OCI-LY7 (cell line): ENCODE results near the gene HLA-DPA1. TPM values are rescaled to one million over a fixed set of nuclear protein-coding genes. Genes with fewer than 3 reads are reported as not detected.

ENCODE experiments used
- BruUV-seq: library from RNA; stranded (reverse); fragments of 400-500 nt; replicated peaks from 2 replicates; lab custom pipeline; 2021; lab: Mats Ljungman, UMichigan
- CTCF ChIA-PET: fragments of 300-600 bp; sonication (Branson Sonifier 250); formaldehyde crosslinking; loops from one replicate; lab custom pipeline; 2022; ENCODE audit warnings: antibody characterized with exemption; ENCODE audit not compliant: unreplicated experiment; lab: Charles Lee
- POLR2A ChIA-PET: fragments of 300-600 bp; sonication (Branson Sonifier 250); formaldehyde crosslinking; loops from one replicate; lab custom pipeline; 2022; ENCODE audit warnings: antibody characterized with exemption; lab: Charles Lee
- DNase-seq: peaks from one replicate; pipeline ENCODE4 v3.0.0-alpha.2; 2015; ENCODE audit warnings: low spot score
- H2AFZ ChIP-seq: fragments of 200-600 bp; sonication (generic), shearing (Covaris generic); 2 replicates; pipeline ENCODE4 v1.6.1; 2014; ENCODE audit warnings: mild to moderate bottlenecking, antibody characterized with exemption, low read length, moderate library complexity
- H3K27ac ChIP-seq: fragments of 200-600 bp; sonication (generic); 2 replicates; pipeline ENCODE4 v1.5.1; 2014; ENCODE audit warnings: mixed run types, low read depth, mild to moderate bottlenecking, moderate library complexity, low read length, inconsistent platforms; ENCODE audit not compliant: poor library complexity, severe bottlenecking
- H3K36me3 ChIP-seq: fragments of 200-600 bp; sonication (generic); 2 replicates; pipeline ENCODE4 v1.6.1; 2014; ENCODE audit warnings: mild to moderate bottlenecking, antibody characterized with exemption, low read length, moderate library complexity, mixed read lengths; ENCODE audit not compliant: insufficient read depth
- H3K4me1 ChIP-seq: fragments of 200-600 bp; sonication (generic); 2 replicates; pipeline ENCODE4 v1.5.1; 2014; ENCODE audit warnings: mild to moderate bottlenecking, low read length; ENCODE audit not compliant: insufficient read depth, poor library complexity, severe bottlenecking
- H3K4me2 ChIP-seq: fragments of 200-600 bp; sonication (generic); 2 replicates; pipeline ENCODE4 v1.6.1; 2014; ENCODE audit warnings: mild to moderate bottlenecking, low read length
- H3K4me3 ChIP-seq: fragments of 200-600 bp; sonication (generic); 2 replicates; pipeline ENCODE4 v1.5.1; 2014; ENCODE audit warnings: mild to moderate bottlenecking, low read depth, low read length; ENCODE audit not compliant: poor library complexity, severe bottlenecking
- H3K79me2 ChIP-seq: fragments of 200-600 bp; sonication (generic); 2 replicates; pipeline ENCODE4 v1.6.1; 2016; ENCODE audit warnings: low read depth, mild to moderate bottlenecking, low read length, moderate library complexity, mixed read lengths; ENCODE audit not compliant: insufficient read depth
- H3K9me2 ChIP-seq: fragments of 200-600 bp; sonication (generic); 2 replicates; pipeline ENCODE4 v1.6.1; 2016; ENCODE audit warnings: mild to moderate bottlenecking, low read length, mixed read lengths; ENCODE audit not compliant: insufficient read depth
- H3K9me3 ChIP-seq: fragments of 200-600 bp; sonication (generic); 2 replicates; pipeline ENCODE4 v1.6.1; 2014; ENCODE audit warnings: mild to moderate bottlenecking, mixed run types, low read length, mixed read lengths
- H4K20me1 ChIP-seq: fragments of 200-600 bp; sonication (generic); 2 replicates; pipeline ENCODE4 v1.6.1; 2014; ENCODE audit warnings: mild to moderate bottlenecking, antibody characterized with exemption, low read length, moderate library complexity, mixed read lengths; ENCODE audit not compliant: insufficient read depth
- EZH2phosphoT487 ChIP-seq: fragments of 200-600 bp; sonication (generic); IDR thresholded peaks from 2 replicates; pipeline ENCODE4 v1.6.1; 2018; ENCODE audit warnings: low read depth, borderline replicate concordance, mild to moderate bottlenecking, mixed run types, antibody characterized with exemption, low read length, moderate library complexity, mixed read lengths
- intact Hi-C: fragments of 100-400 bp; cut with micrococcal nuclease; formaldehyde crosslinking; loops from one replicate; pipeline ENCODE4 v1.10.0; 2022; ENCODE audit not compliant: unreplicated experiment
- total RNA-seq, 2 experiments: library from RNA; depleted of rRNA in 1 of 2; stranded (reverse); fragments of >200 nt in 1 of 2; shearing (Covaris generic) in 1 of 2; gene quantifications; 2 replicates each; pipeline ENCODE4 v1.2.3, GENCODE V29; 2014 to 2022
- TF ChIP-seq, protein P1 (sequence below): fragments of 200-600 bp; sonication (generic); conservative IDR thresholded peaks from 2 replicates; pipeline ENCODE4 v1.5.1; 2014; ENCODE audit warnings: mild to moderate bottlenecking, antibody characterized with exemption, low read length, moderate library complexity, mixed read lengths

The HLA-DPA1 gene
- total RNA-seq, 2 experiments from 2014 or later: 253 to 388 TPM

DNA sequence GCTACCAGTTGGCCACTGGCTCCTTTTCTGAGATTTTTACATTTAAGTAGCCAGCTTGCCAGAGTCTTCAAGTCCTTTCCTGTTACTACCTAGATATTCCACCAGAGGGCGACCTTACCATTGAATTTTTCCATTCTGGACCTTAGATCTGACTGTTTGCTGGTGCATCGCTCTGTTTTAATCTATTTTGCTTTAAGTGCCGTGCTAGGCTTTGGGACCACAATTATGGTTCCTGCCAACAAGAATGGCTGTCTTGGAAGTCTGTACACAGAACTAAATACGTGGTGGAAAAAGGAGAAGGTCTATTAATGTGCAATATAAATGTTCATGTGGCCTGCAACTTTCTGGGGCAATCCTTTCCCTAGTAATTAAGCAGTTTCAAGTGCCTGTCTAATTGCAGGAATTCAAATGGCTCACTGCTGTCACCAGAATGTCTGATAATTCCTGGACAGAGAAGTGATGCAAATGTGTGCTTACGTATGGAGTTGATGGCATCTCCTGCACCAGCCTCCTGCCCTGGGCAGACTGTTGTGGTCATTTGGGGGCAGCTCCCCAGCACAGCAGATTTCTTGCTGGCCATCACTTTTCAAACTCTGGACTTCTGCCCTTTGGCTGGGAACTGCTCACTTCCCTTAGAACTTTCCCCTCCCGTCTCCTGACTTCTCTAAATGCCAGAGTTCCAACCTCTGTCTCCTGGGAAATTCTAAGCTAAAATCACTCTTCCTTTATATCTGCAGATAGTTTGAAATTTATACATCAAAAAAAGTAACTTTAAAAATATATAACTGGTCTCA lies 58.4 kb downstream of the HLA-DPA1 start:
- TF ChIP-seq, protein P1, sequence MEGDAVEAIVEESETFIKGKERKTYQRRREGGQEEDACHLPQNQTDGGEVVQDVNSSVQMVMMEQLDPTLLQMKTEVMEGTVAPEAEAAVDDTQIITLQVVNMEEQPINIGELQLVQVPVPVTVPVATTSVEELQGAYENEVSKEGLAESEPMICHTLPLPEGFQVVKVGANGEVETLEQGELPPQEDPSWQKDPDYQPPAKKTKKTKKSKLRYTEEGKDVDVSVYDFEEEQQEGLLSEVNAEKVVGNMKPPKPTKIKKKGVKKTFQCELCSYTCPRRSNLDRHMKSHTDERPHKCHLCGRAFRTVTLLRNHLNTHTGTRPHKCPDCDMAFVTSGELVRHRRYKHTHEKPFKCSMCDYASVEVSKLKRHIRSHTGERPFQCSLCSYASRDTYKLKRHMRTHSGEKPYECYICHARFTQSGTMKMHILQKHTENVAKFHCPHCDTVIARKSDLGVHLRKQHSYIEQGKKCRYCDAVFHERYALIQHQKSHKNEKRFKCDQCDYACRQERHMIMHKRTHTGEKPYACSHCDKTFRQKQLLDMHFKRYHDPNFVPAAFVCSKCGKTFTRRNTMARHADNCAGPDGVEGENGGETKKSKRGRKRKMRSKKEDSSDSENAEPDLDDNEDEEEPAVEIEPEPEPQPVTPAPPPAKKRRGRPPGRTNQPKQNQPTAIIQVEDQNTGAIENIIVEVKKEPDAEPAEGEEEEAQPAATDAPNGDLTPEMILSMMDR: peak; percentile 94
- no peak for TF ChIP-seq EZH2phosphoT487
- Histone ChIP-seq H3K9me2 (no peaks in the 10 kb centered on the region), H3K27ac (no peak overlapping the region), H3K36me3 (no peaks in the 10 kb centered on the region), H3K4me3 (no peak overlapping the region), H3K9me3 (no peaks in the 10 kb centered on the region), H3K4me1 (peaks cover 15% of the 10 kb centered on the region), H2AFZ (peak overlapping the region; percentile 77; the same call in 1 of the 2 replicates), H3K4me2 (peak overlapping the region; percentile 38; the same call in 1 of the 2 replicates), H3K79me2 (no peaks in the 10 kb centered on the region), H4K20me1 (no peaks in the 10 kb centered on the region)
- ChIA-PET CTCF (interaction anchor here (1.2 kb wide), 1 partner anchor 43 kb away, joined by 3 read pairs; no protein-coding TSS in a partner anchor), POLR2A (interaction anchor here (0.6 to 0.9 kb wide), 3 partner anchors 57 to 107 kb away, joined by 3 to 4 read pairs (median 3); partner anchors contain the start of gene HLA-DPB1)
- DNase-seq: peak; percentile 87
- intact Hi-C loops: loop anchor here (1.0 to 5.0 kb wide), 5 partner anchors 34 to 232 kb away; no protein-coding TSS in a partner anchor
- no TSS peak for BruUV-seq

Other genes starting within 250 kb of the HLA-DPA1 start
- gene TAP2, start 234.9 kb downstream of the HLA-DPA1 start, total RNA-seq (2014; rRNA removed; shearing (Covaris generic)): 90.9 and 96.4 TPM in 2 replicates
- 108 and 132 TPM in 2 replicates for gene TAP2, start 234.9 kb downstream of the HLA-DPA1 start, total RNA-seq (2022)
- 142 and 164 TPM in 2 replicates for gene PSMB8, start 229.6 kb downstream of the HLA-DPA1 start, total RNA-seq (2014; rRNA removed; shearing (Covaris generic))
- gene PSMB8, start 229.6 kb downstream of the HLA-DPA1 start, total RNA-seq (2022): 194 and 216 TPM in 2 replicates
- gene TAP1, start 219.9 kb downstream of the HLA-DPA1 start, total RNA-seq (2014; rRNA removed; shearing (Covaris generic)): 62.1 and 85.9 TPM in 2 replicates
- 66.3 and 75.0 TPM in 2 replicates for gene TAP1, start 219.9 kb downstream of the HLA-DPA1 start, total RNA-seq (2022)
- 149 and 158 TPM in 2 replicates for gene PSMB9, start 219.5 kb downstream of the HLA-DPA1 start, total RNA-seq (2014; rRNA removed; shearing (Covaris generic))
- gene PSMB9, start 219.5 kb downstream of the HLA-DPA1 start, total RNA-seq (2022): 193 and 207 TPM in 2 replicates
- 85.1 and 98.0 TPM in 2 replicates for gene HLA-DMB, start 132.6 kb downstream of the HLA-DPA1 start, total RNA-seq (2014; rRNA removed; shearing (Covaris generic))
- 77.0 and 78.5 TPM in 2 replicates for gene HLA-DMB, start 132.6 kb downstream of the HLA-DPA1 start, total RNA-seq (2022)
- gene HLA-DMA, start 120.6 kb downstream of the HLA-DPA1 start, total RNA-seq (2014; rRNA removed; shearing (Covaris generic)): 175 and 207 TPM in 2 replicates
- gene HLA-DMA, start 120.6 kb downstream of the HLA-DPA1 start, total RNA-seq (2022): 140 TPM in 2 replicates
- 236 and 237 TPM in 2 replicates for gene BRD2, start 105.1 kb downstream of the HLA-DPA1 start, total RNA-seq (2014; rRNA removed; shearing (Covaris generic))
- gene BRD2, start 105.1 kb downstream of the HLA-DPA1 start, total RNA-seq (2022): 326 and 361 TPM in 2 replicates
- gene HLA-DOA, start 64.1 kb downstream of the HLA-DPA1 start, total RNA-seq (2014; rRNA removed; shearing (Covaris generic)): 60.3 and 78.3 TPM in 2 replicates
- 55.0 and 65.4 TPM in 2 replicates for gene HLA-DOA, start 64.1 kb downstream of the HLA-DPA1 start, total RNA-seq (2022)
- 117 and 139 TPM in 2 replicates for gene HLA-DPB1, start 2.3 kb upstream of the HLA-DPA1 start, total RNA-seq (2014; rRNA removed; shearing (Covaris generic))
- gene HLA-DPB1, start 2.3 kb upstream of the HLA-DPA1 start, total RNA-seq (2022): 74.5 and 78.5 TPM in 2 replicates
- 3.5 and 5.2 TPM in 2 replicates for gene COL11A2, start 118.8 kb upstream of the HLA-DPA1 start, total RNA-seq (2014; rRNA removed; shearing (Covaris generic))
- gene COL11A2, start 118.8 kb upstream of the HLA-DPA1 start, total RNA-seq (2022): 4.5 and 4.6 TPM in 2 replicates
- 30.6 and 32.5 TPM in 2 replicates for gene RXRB, start 127.0 kb upstream of the HLA-DPA1 start, total RNA-seq (2014; rRNA removed; shearing (Covaris generic))
- gene RXRB, start 127.0 kb upstream of the HLA-DPA1 start, total RNA-seq (2022): 47.3 and 48.5 TPM in 2 replicates
- gene SLC39A7, start 127.2 kb upstream of the HLA-DPA1 start, total RNA-seq (2014; rRNA removed; shearing (Covaris generic)): 22.9 and 29.2 TPM in 2 replicates
- 48.3 and 53.2 TPM in 2 replicates for gene SLC39A7, start 127.2 kb upstream of the HLA-DPA1 start, total RNA-seq (2022)
- gene HSD17B8, start 131.0 kb upstream of the HLA-DPA1 start, total RNA-seq (2014; rRNA removed; shearing (Covaris generic)): 11.6 and 21.4 TPM in 2 replicates
- 18.8 and 23.5 TPM in 2 replicates for gene HSD17B8, start 131.0 kb upstream of the HLA-DPA1 start, total RNA-seq (2022)
- gene RING1, start 134.9 kb upstream of the HLA-DPA1 start, total RNA-seq (2014; rRNA removed; shearing (Covaris generic)): 25.0 and 31.8 TPM in 2 replicates
- gene RING1, start 134.9 kb upstream of the HLA-DPA1 start, total RNA-seq (2022): 40.0 and 42.7 TPM in 2 replicates
- 50.4 and 53.5 TPM in 2 replicates for gene VPS52, start 198.2 kb upstream of the HLA-DPA1 start, total RNA-seq (2014; rRNA removed; shearing (Covaris generic))
- gene VPS52, start 198.2 kb upstream of the HLA-DPA1 start, total RNA-seq (2022): 73.5 and 80.3 TPM in 2 replicates
- gene RPS18, start 198.4 kb upstream of the HLA-DPA1 start, total RNA-seq (2014; rRNA removed; shearing (Covaris generic)): 7,191 and 8,620 TPM in 2 replicates
- gene RPS18, start 198.4 kb upstream of the HLA-DPA1 start, total RNA-seq (2022): 4,034 and 4,317 TPM in 2 replicates
- gene B3GALT4, start 203.5 kb upstream of the HLA-DPA1 start, total RNA-seq (2014; rRNA removed; shearing (Covaris generic)): 13.1 and 14.2 TPM in 2 replicates
- gene B3GALT4, start 203.5 kb upstream of the HLA-DPA1 start, total RNA-seq (2022): 14.1 and 17.3 TPM in 2 replicates
- 127 and 129 TPM in 2 replicates for gene WDR46, start 215.6 kb upstream of the HLA-DPA1 start, total RNA-seq (2014; rRNA removed; shearing (Covaris generic))
- 71.4 and 83.3 TPM in 2 replicates for gene WDR46, start 215.6 kb upstream of the HLA-DPA1 start, total RNA-seq (2022)
- 72.5 and 112 TPM in 2 replicates for gene PFDN6, start 216.0 kb upstream of the HLA-DPA1 start, total RNA-seq (2014; rRNA removed; shearing (Covaris generic))
- gene PFDN6, start 216.0 kb upstream of the HLA-DPA1 start, total RNA-seq (2022): 65.4 and 90.6 TPM in 2 replicates
- 27.2 and 27.3 TPM in 2 replicates for gene RGL2, start 225.3 kb upstream of the HLA-DPA1 start, total RNA-seq (2014; rRNA removed; shearing (Covaris generic))
- gene RGL2, start 225.3 kb upstream of the HLA-DPA1 start, total RNA-seq (2022): 67.1 and 67.6 TPM in 2 replicates
- 73.6 and 106 TPM in 2 replicates for gene TAPBP, start 240.4 kb upstream of the HLA-DPA1 start, total RNA-seq (2014; rRNA removed; shearing (Covaris generic))
- 148 and 150 TPM in 2 replicates for gene TAPBP, start 240.4 kb upstream of the HLA-DPA1 start, total RNA-seq (2022)
- gene ZBTB22, start 244.1 kb upstream of the HLA-DPA1 start, total RNA-seq (2014; rRNA removed; shearing (Covaris generic)): 17.4 and 21.6 TPM in 2 replicates
- gene ZBTB22, start 244.1 kb upstream of the HLA-DPA1 start, total RNA-seq (2022): 14.1 and 18.5 TPM in 2 replicates
- 77.5 and 79.2 TPM in 2 replicates for gene DAXX, start 249.3 kb upstream of the HLA-DPA1 start, total RNA-seq (2014; rRNA removed; shearing (Covaris generic))
- 93.3 and 97.8 TPM in 2 replicates for gene DAXX, start 249.3 kb upstream of the HLA-DPA1 start, total RNA-seq (2022)